ENCODE results near the gene CRY2.

GRCh38 chr11:45870706-45871105, 23.4 kb downstream of the CRY2 start:
- no peak for TF ChIP-seq POLR2AphosphoS5 (IDR thresholded peaks at IDR 0.05)
- no peak for TF ChIP-seq POLR2A (IDR thresholded peaks at IDR 0.05)
